Nucleus accumbens (tissue), 56 donors: Measurements from ENCODE around the gene DOCK9.

Experiments
- DNase-seq, 56 donors: peaks; one replicate each; lab custom pipeline; 2025; lab: John Stamatoyannopoulos, UW

The DOCK9 gene

GRCh38 chr13:98893371-98893770 lies 84.5 kb downstream of the DOCK9 start:
- DNase-seq, result no peak

GRCh38 chr13:98892821-98893220 lies 85.0 kb downstream of the DOCK9 start:
- DNase-seq, result no peak

- no peak for DNase-seq
Observed at GRCh38 chr13:98892077-98892476, 85.8 kb downstream of the DOCK9 start.

- no peak for DNase-seq
Observed at GRCh38 chr13:98890925-98891324, 86.9 kb downstream of the DOCK9 start.

- DNase-seq, result peak in 37 of 56 donors; percentile 4 to 68 (median 31)
Observed at GRCh38 chr13:98890186-98890585, 87.7 kb downstream of the DOCK9 start.

- no peak for DNase-seq
Observed at GRCh38 chr13:98889419-98890085, 88.3 kb downstream of the DOCK9 start.

- no peak for DNase-seq
Observed at GRCh38 chr13:98888890-98889279, 89.0 kb downstream of the DOCK9 start.

GRCh38 chr13:98888222-98888889 lies 89.5 kb downstream of the DOCK9 start:
- no peak for DNase-seq

- no peak for DNase-seq
Observed at GRCh38 chr13:98886587-98887230, 91.2 kb downstream of the DOCK9 start.

GRCh38 chr13:98885600-98885999 lies 92.3 kb downstream of the DOCK9 start:
- DNase-seq, result no peak

GRCh38 chr13:98883998-98884397 lies 93.9 kb downstream of the DOCK9 start:
- DNase-seq, result no peak

GRCh38 chr13:98881390-98881789 lies 96.5 kb downstream of the DOCK9 start:
- DNase-seq, result no peak

- DNase-seq, result no peak
Observed at GRCh38 chr13:98880677-98881076, 97.2 kb downstream of the DOCK9 start.

GRCh38 chr13:98879957-98880356 lies 97.9 kb downstream of the DOCK9 start:
- no peak for DNase-seq

- no peak for DNase-seq
Observed at GRCh38 chr13:98879127-98879520, 98.7 kb downstream of the DOCK9 start.

GRCh38 chr13:98878486-98879126 lies 99.3 kb downstream of the DOCK9 start:
- peak in 16 of 56 donors; percentile 3 to 48 (median 16) for DNase-seq

GRCh38 chr13:98877936-98878335 lies 99.9 kb downstream of the DOCK9 start:
- no peak for DNase-seq

- DNase-seq, result no peak
Observed at GRCh38 chr13:98877466-98877865, 100.4 kb downstream of the DOCK9 start.

- DNase-seq, result no peak
Observed at GRCh38 chr13:98875146-98875729, 102.6 kb downstream of the DOCK9 start.

GRCh38 chr13:98874029-98874397 lies 103.9 kb downstream of the DOCK9 start:
- no peak for DNase-seq
